ENCODE results near the gene HP. TPM values are rescaled to one million over a fixed set of nuclear protein-coding genes. Genes with fewer than 3 reads are reported as not detected.
A peak's percentile ranks its signal among the peaks of the same experiment; 100 is the strongest.

HP gene
- total and polyA plus RNA-seq, 4 donors = 8.0 to 1,570 (median 561) TPM

GRCh38 chr16:72098936-72099335, 44.6 kb downstream of the HP start:
- Histone ChIP-seq H3K27me3 (ENCODE audit: control insufficient read depth in 3 of 3, insufficient read depth in 3 of 3, low read length in 2 of 3) (no peaks in the 10 kb centered on the region), H3K4me1 (ENCODE audit: control insufficient read depth in 5 of 5, insufficient read depth in 5 of 5, low read length in 5 of 5) (peaks cover 0 to 11% (median 3%) of the 10 kb centered on the region in 5 donors), H3K9me3 (ENCODE audit: control insufficient read depth in 4 of 4, insufficient read depth in 3 of 4, low read length in 3 of 4) (no peaks in the 10 kb centered on the region), H3K27ac (ENCODE audit: low read depth in 1 of 2, low read length in 1 of 2) (no peak overlapping the region), H3K4me3 (no peak overlapping the region), H3K36me3 (ENCODE audit: control insufficient read depth in 4 of 4, insufficient read depth in 4 of 4, low read length in 4 of 4) (peaks cover 22 to 61% (median 52%) of the 10 kb centered on the region in 4 donors), H3K9ac (ENCODE audit: insufficient read depth in 1 of 2, low read length in 2 of 2) (no peak overlapping the region)
- TF ChIP-seq CTCF (IDR thresholded peaks at IDR 0.05; ENCODE audit: control extremely low read depth, extremely low read depth) = no peak
- ATAC-seq (ENCODE audit: insufficient read depth, low FRiP score) = no peak
- WGBS, 2 donors = 89 to 94% methylated on average over 15 of the region's 15 CpGs
- DNase-seq = no peak

DNA sequence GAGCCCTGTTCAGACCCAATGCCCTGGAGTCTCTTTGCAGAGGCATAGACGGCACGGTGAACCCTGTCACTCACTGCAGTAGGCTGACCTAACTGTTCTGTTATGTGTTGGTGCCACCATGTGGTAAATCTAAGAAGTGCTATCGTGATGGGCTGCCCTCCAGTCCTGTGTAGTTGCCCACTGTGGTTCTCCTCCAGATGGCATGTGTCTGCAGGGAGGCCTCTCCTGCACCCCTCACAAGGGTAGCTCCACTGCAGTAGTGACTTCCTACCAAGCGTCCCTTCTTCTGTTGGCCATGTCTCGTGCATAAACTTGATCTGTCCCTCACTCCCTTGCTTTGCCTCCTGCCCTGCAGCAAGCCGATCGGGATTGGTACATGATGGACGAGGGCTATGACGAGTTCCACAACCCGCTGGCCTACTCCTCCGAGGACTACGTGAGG, 45.1 kb downstream of the HP start:
- no peaks in the 10 kb centered on the region for H3K27me3 ChIP-seq (ENCODE audit: control insufficient read depth in 3 of 3, insufficient read depth in 3 of 3, low read length in 2 of 3)
- H3K9me3 ChIP-seq (ENCODE audit: control insufficient read depth in 4 of 4, insufficient read depth in 3 of 4, low read length in 3 of 4) = no peaks in the 10 kb centered on the region
- no peak overlapping the region for H3K27ac ChIP-seq (ENCODE audit: low read depth in 1 of 2, low read length in 1 of 2)
- peaks cover 26 to 65% (median 55%) of the 10 kb centered on the region in 4 donors for H3K36me3 ChIP-seq (ENCODE audit: control insufficient read depth in 4 of 4, insufficient read depth in 4 of 4, low read length in 4 of 4)
- H3K4me1 ChIP-seq (ENCODE audit: control insufficient read depth in 5 of 5, insufficient read depth in 5 of 5, low read length in 5 of 5) = peaks cover 0 to 10% (median 3%) of the 10 kb centered on the region in 5 donors
- peak; percentile 35 to 56 (median 39) for DNase-seq
- no peak for ATAC-seq (ENCODE audit: insufficient read depth, low FRiP score)
- TF ChIP-seq CTCF (IDR thresholded peaks at IDR 0.05; ENCODE audit: control extremely low read depth, extremely low read depth) = peak; percentile 14
- H3K9ac ChIP-seq (ENCODE audit: insufficient read depth in 1 of 2, low read length in 2 of 2) = no peak overlapping the region
- no peak overlapping the region for H3K4me3 ChIP-seq
- WGBS, 2 donors = 74 to 76% methylated on average over 12 of the region's 12 CpGs

DNA sequence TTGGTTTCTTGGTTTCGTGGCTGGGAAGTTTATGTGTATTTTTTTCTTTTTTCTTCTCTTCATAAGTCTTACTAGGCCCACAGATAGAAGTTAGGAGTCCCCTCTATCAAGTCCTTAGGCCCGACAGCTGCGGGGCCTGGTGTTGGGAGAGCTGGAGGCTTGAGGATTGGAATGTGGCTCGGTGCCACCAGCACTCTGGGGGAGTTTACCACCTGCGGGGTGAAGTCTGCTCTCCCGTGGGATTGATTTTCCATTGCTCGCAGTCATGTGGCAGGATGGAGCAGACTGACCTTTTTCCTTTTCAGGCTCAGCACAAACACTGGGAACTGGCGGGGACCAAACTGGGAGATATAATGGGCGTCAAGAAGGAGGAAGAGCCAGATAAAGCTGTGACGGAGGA, 46.9 kb downstream of the HP start:
- no peaks in the 10 kb centered on the region for H3K27me3 ChIP-seq (ENCODE audit: control insufficient read depth in 3 of 3, insufficient read depth in 3 of 3, low read length in 2 of 3)
- no peaks in the 10 kb centered on the region for H3K4me1 ChIP-seq (ENCODE audit: control insufficient read depth in 5 of 5, insufficient read depth in 5 of 5, low read length in 5 of 5)
- peaks cover 29 to 81% (median 70%) of the 10 kb centered on the region in 4 donors for H3K36me3 ChIP-seq (ENCODE audit: control insufficient read depth in 4 of 4, insufficient read depth in 4 of 4, low read length in 4 of 4)
- no peak for TF ChIP-seq CTCF (IDR thresholded peaks at IDR 0.05; ENCODE audit: control extremely low read depth, extremely low read depth)
- H3K9me3 ChIP-seq (ENCODE audit: control insufficient read depth in 4 of 4, insufficient read depth in 3 of 4, low read length in 3 of 4) = no peaks in the 10 kb centered on the region
- H3K4me3 ChIP-seq = no peak overlapping the region
- no peak overlapping the region for H3K9ac ChIP-seq (ENCODE audit: insufficient read depth in 1 of 2, low read length in 2 of 2)
- H3K27ac ChIP-seq (ENCODE audit: low read depth in 1 of 2, low read length in 1 of 2) = no peak overlapping the region
- WGBS, 2 donors = 94% methylated on average over 10 of the region's 10 CpGs
- no peak for ATAC-seq (ENCODE audit: insufficient read depth, low FRiP score)
- DNase-seq = no peak

DNA sequence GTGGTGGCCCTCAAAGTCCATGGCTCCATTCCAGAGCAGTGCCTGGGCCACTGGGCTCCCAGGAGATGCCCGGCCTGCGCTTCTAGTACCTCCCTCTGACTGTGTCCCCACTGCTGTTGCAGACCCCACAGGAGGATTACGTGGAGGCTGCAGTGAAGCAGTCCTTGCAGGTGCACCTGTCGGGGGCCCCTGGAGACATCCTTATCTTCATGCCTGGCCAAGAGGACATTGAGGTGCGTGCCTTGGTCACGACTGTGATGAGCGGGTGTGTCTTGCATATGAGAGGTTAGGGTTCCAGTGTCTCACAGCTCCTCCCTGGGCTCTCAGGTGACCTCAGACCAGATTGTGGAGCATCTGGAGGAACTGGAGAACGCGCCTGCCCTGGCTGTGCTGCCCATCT, 50.6 kb downstream of the HP start:
- Histone ChIP-seq H3K27ac (ENCODE audit: low read depth in 1 of 2, low read length in 1 of 2) (no peak overlapping the region), H3K4me3 (no peak overlapping the region), H3K27me3 (ENCODE audit: control insufficient read depth in 3 of 3, insufficient read depth in 3 of 3, low read length in 2 of 3) (no peaks in the 10 kb centered on the region), H3K36me3 (ENCODE audit: control insufficient read depth in 4 of 4, insufficient read depth in 4 of 4, low read length in 4 of 4) (peaks cover 52 to 85% (median 73%) of the 10 kb centered on the region in 4 donors), H3K9me3 (ENCODE audit: control insufficient read depth in 4 of 4, insufficient read depth in 3 of 4, low read length in 3 of 4) (no peaks in the 10 kb centered on the region), H3K4me1 (ENCODE audit: control insufficient read depth in 5 of 5, insufficient read depth in 5 of 5, low read length in 5 of 5) (no peaks in the 10 kb centered on the region), H3K9ac (ENCODE audit: insufficient read depth in 1 of 2, low read length in 2 of 2) (no peak overlapping the region)
- 96 to 99% methylated on average over 9 of the region's 9 CpGs for WGBS, 2 donors
- DNase-seq (no peak), ATAC-seq (ENCODE audit: insufficient read depth, low FRiP score) (no peak)
- TF ChIP-seq CTCF (IDR thresholded peaks at IDR 0.05; ENCODE audit: control extremely low read depth, extremely low read depth) = no peak

Measured in lung (tissue), 12 donors.